Measurements from ENCODE around the gene APCDD1. TPM values are rescaled to one million over a fixed set of nuclear protein-coding genes. Genes with fewer than 3 reads are reported as not detected.

The APCDD1 gene
- total RNA-seq, 2 experiments from 2014 or later, result not detected

- ATAC-seq (ENCODE audit: low read depth) (no peak), DNase-seq (no peak)
- no peaks in the 10 kb centered on the region for H3K36me3 Mint-ChIP-seq
- no peaks in the 10 kb centered on the region for H3K9me3 Mint-ChIP-seq
- H3K27me3 Mint-ChIP-seq, result peaks cover 4% of the 10 kb centered on the region
- H3K27ac Mint-ChIP-seq, result no peak overlapping the region
- H3K4me3 Mint-ChIP-seq, result no peak overlapping the region
- POLR2A ChIA-PET, result interaction anchor here (0.5 kb wide), 1 partner anchor 1508 kb away, joined by 3 read pairs; no protein-coding TSS in a partner anchor
- H3K4me1 Mint-ChIP-seq, result no peaks in the 10 kb centered on the region
Observed at GRCh38 chr18:10419420-10420103, 34.9 kb upstream of the APCDD1 start.

GRCh38 chr18:10420561-10421352 is 33.7 kb upstream of the APCDD1 start:
- no peak for ATAC-seq (ENCODE audit: low read depth)
- no peaks in the 10 kb centered on the region for H3K9me3 Mint-ChIP-seq
- H3K4me3 Mint-ChIP-seq, result no peak overlapping the region
- no peaks in the 10 kb centered on the region for H3K4me1 Mint-ChIP-seq
- peaks cover 4% of the 10 kb centered on the region for H3K27me3 Mint-ChIP-seq
- POLR2A ChIA-PET, result no interaction called here
- DNase-seq, result no peak
- H3K27ac Mint-ChIP-seq, result no peak overlapping the region
- H3K36me3 Mint-ChIP-seq, result no peaks in the 10 kb centered on the region

GRCh38 chr18:10421859-10422258 is 32.6 kb upstream of the APCDD1 start:
- H3K36me3 Mint-ChIP-seq, result no peaks in the 10 kb centered on the region
- POLR2A ChIA-PET, result no interaction called here
- no peaks in the 10 kb centered on the region for H3K9me3 Mint-ChIP-seq
- no peak for DNase-seq
- H3K4me1 Mint-ChIP-seq, result no peaks in the 10 kb centered on the region
- peaks cover 5% of the 10 kb centered on the region for H3K27me3 Mint-ChIP-seq
- H3K27ac Mint-ChIP-seq, result no peak overlapping the region
- ATAC-seq (ENCODE audit: low read depth), result no peak
- no peak overlapping the region for H3K4me3 Mint-ChIP-seq

- H3K27me3 Mint-ChIP-seq, result peaks cover 10% of the 10 kb centered on the region
- H3K4me3 Mint-ChIP-seq, result no peak overlapping the region
- no peaks in the 10 kb centered on the region for H3K9me3 Mint-ChIP-seq
- no peak overlapping the region for H3K27ac Mint-ChIP-seq
- POLR2A ChIA-PET, result no interaction called here
- no peaks in the 10 kb centered on the region for H3K36me3 Mint-ChIP-seq
- DNase-seq, result no peak
- no peaks in the 10 kb centered on the region for H3K4me1 Mint-ChIP-seq
- ATAC-seq (ENCODE audit: low read depth), result no peak
Observed at GRCh38 chr18:10422731-10423130, 31.7 kb upstream of the APCDD1 start.

GRCh38 chr18:10424585-10425307 is 29.7 kb upstream of the APCDD1 start:
- H3K9me3 Mint-ChIP-seq, result no peaks in the 10 kb centered on the region
- H3K36me3 Mint-ChIP-seq, result no peaks in the 10 kb centered on the region
- POLR2A ChIA-PET, result no interaction called here
- H3K27me3 Mint-ChIP-seq, result peaks cover 10% of the 10 kb centered on the region
- no peak overlapping the region for H3K4me3 Mint-ChIP-seq
- ATAC-seq (ENCODE audit: low read depth) (no peak), DNase-seq (no peak)
- H3K27ac Mint-ChIP-seq, result no peak overlapping the region
- H3K4me1 Mint-ChIP-seq, result no peaks in the 10 kb centered on the region

GRCh38 chr18:10430677-10431076 is 23.8 kb upstream of the APCDD1 start:
- Mint-ChIP-seq H3K4me1 (no peaks in the 10 kb centered on the region), H3K9me3 (no peaks in the 10 kb centered on the region), H3K27ac (no peak overlapping the region), H3K27me3 (peaks cover 6% of the 10 kb centered on the region), H3K36me3 (no peaks in the 10 kb centered on the region), H3K4me3 (no peak overlapping the region)
- POLR2A ChIA-PET, result no interaction called here
- DNase-seq, result no peak
- no peak for ATAC-seq (ENCODE audit: low read depth)

GRCh38 chr18:10431680-10432079 is 22.8 kb upstream of the APCDD1 start:
- Mint-ChIP-seq H3K27ac (no peak overlapping the region), H3K36me3 (no peaks in the 10 kb centered on the region), H3K4me1 (no peaks in the 10 kb centered on the region), H3K4me3 (no peak overlapping the region), H3K9me3 (no peaks in the 10 kb centered on the region), H3K27me3 (peaks cover 6% of the 10 kb centered on the region)
- POLR2A ChIA-PET, result no interaction called here
- ATAC-seq (ENCODE audit: low read depth), result no peak
- DNase-seq, result no peak

GRCh38 chr18:10432781-10433180 is 21.7 kb upstream of the APCDD1 start:
- Mint-ChIP-seq H3K4me1 (no peaks in the 10 kb centered on the region), H3K27me3 (peaks cover 2% of the 10 kb centered on the region), H3K4me3 (no peak overlapping the region), H3K9me3 (no peaks in the 10 kb centered on the region), H3K27ac (no peak overlapping the region), H3K36me3 (no peaks in the 10 kb centered on the region)
- DNase-seq (no peak), ATAC-seq (ENCODE audit: low read depth) (no peak)
- POLR2A ChIA-PET, result no interaction called here

GRCh38 chr18:10436160-10436559 is 18.3 kb upstream of the APCDD1 start:
- H3K9me3 Mint-ChIP-seq, result no peaks in the 10 kb centered on the region
- DNase-seq (no peak), ATAC-seq (ENCODE audit: low read depth) (no peak)
- H3K4me3 Mint-ChIP-seq, result no peak overlapping the region
- H3K4me1 Mint-ChIP-seq, result no peaks in the 10 kb centered on the region
- POLR2A ChIA-PET, result no interaction called here
- H3K36me3 Mint-ChIP-seq, result no peaks in the 10 kb centered on the region
- H3K27me3 Mint-ChIP-seq, result peaks cover 4% of the 10 kb centered on the region
- H3K27ac Mint-ChIP-seq, result no peak overlapping the region

GRCh38 chr18:10437837-10438236 is 16.6 kb upstream of the APCDD1 start:
- H3K4me3 Mint-ChIP-seq, result no peak overlapping the region
- ATAC-seq (ENCODE audit: low read depth) (no peak), DNase-seq (no peak)
- no peaks in the 10 kb centered on the region for H3K36me3 Mint-ChIP-seq
- no peak overlapping the region for H3K27ac Mint-ChIP-seq
- no peaks in the 10 kb centered on the region for H3K9me3 Mint-ChIP-seq
- no peaks in the 10 kb centered on the region for H3K4me1 Mint-ChIP-seq
- H3K27me3 Mint-ChIP-seq, result peaks cover 4% of the 10 kb centered on the region
- POLR2A ChIA-PET, result no interaction called here

GRCh38 chr18:10439898-10440297 is 14.5 kb upstream of the APCDD1 start:
- Mint-ChIP-seq H3K36me3 (no peaks in the 10 kb centered on the region), H3K27ac (no peak overlapping the region), H3K9me3 (no peaks in the 10 kb centered on the region), H3K4me3 (no peak overlapping the region), H3K4me1 (no peaks in the 10 kb centered on the region), H3K27me3 (peaks cover 11% of the 10 kb centered on the region)
- no peak for ATAC-seq (ENCODE audit: low read depth)
- POLR2A ChIA-PET, result no interaction called here
- DNase-seq, result no peak

GRCh38 chr18:10440884-10441283 is 13.6 kb upstream of the APCDD1 start:
- no peaks in the 10 kb centered on the region for H3K36me3 Mint-ChIP-seq
- DNase-seq (no peak), ATAC-seq (ENCODE audit: low read depth) (no peak)
- no peaks in the 10 kb centered on the region for H3K9me3 Mint-ChIP-seq
- H3K27ac Mint-ChIP-seq, result no peak overlapping the region
- POLR2A ChIA-PET, result no interaction called here
- no peak overlapping the region for H3K4me3 Mint-ChIP-seq
- peaks cover 11% of the 10 kb centered on the region for H3K27me3 Mint-ChIP-seq
- no peaks in the 10 kb centered on the region for H3K4me1 Mint-ChIP-seq

- Mint-ChIP-seq H3K36me3 (no peaks in the 10 kb centered on the region), H3K4me1 (no peaks in the 10 kb centered on the region), H3K27ac (no peak overlapping the region), H3K9me3 (no peaks in the 10 kb centered on the region), H3K27me3 (peaks cover 11% of the 10 kb centered on the region), H3K4me3 (no peak overlapping the region)
- DNase-seq, result no peak
- POLR2A ChIA-PET, result no interaction called here
- no peak for ATAC-seq (ENCODE audit: low read depth)
Observed at GRCh38 chr18:10441472-10441871, 13.0 kb upstream of the APCDD1 start.

GRCh38 chr18:10442551-10442971 is 11.9 kb upstream of the APCDD1 start:
- H3K4me1 Mint-ChIP-seq, result no peaks in the 10 kb centered on the region
- POLR2A ChIA-PET, result no interaction called here
- no peak overlapping the region for H3K4me3 Mint-ChIP-seq
- ATAC-seq (ENCODE audit: low read depth), result no peak
- H3K27ac Mint-ChIP-seq, result no peak overlapping the region
- no peaks in the 10 kb centered on the region for H3K9me3 Mint-ChIP-seq
- DNase-seq, result no peak
- H3K36me3 Mint-ChIP-seq, result no peaks in the 10 kb centered on the region
- H3K27me3 Mint-ChIP-seq, result peaks cover 9% of the 10 kb centered on the region

Measured in activated naive CD8-positive, alpha-beta T cell treated with anti-CD3 and anti-CD28 coated beads, Interleukin-2, amount 10 ng/mL, durations not matched to agents 7 days and 5 days (primary cell).